DMS79 (cell line): ENCODE results near the gene CNTN1.

Source experiments
- DNase-seq: peaks from one replicate; lab custom pipeline; 2025; lab: John Stamatoyannopoulos, UW

CNTN1 gene

GRCh38 chr12:40853221-40853620 is 161.0 kb downstream of the CNTN1 start:
- no peak for DNase-seq

- DNase-seq = no peak
These were observed 162.4 kb downstream of the CNTN1 start for GRCh38 chr12:40854604-40855003.

- no peak for DNase-seq
These were observed 172.7 kb downstream of the CNTN1 start for GRCh38 chr12:40864891-40865290.

GRCh38 chr12:40870981-40871380 is 178.7 kb downstream of the CNTN1 start:
- no peak for DNase-seq

- DNase-seq = no peak
These were observed 182.6 kb downstream of the CNTN1 start for GRCh38 chr12:40874868-40875267.

GRCh38 chr12:40889329-40889728 is 197.1 kb downstream of the CNTN1 start:
- no peak for DNase-seq

GRCh38 chr12:40892528-40892927 is 200.3 kb downstream of the CNTN1 start:
- DNase-seq = no peak

GRCh38 chr12:40898505-40898904 is 206.3 kb downstream of the CNTN1 start:
- no peak for DNase-seq

- DNase-seq = no peak
These were observed 210.8 kb downstream of the CNTN1 start for GRCh38 chr12:40903040-40903439.

GRCh38 chr12:40907115-40907527 is 214.9 kb downstream of the CNTN1 start:
- no peak for DNase-seq

- DNase-seq = no peak
These were observed 219.4 kb downstream of the CNTN1 start for GRCh38 chr12:40911676-40912075.

- DNase-seq = no peak
These were observed 222.9 kb downstream of the CNTN1 start for GRCh38 chr12:40915172-40915571.

- no peak for DNase-seq
These were observed 225.3 kb downstream of the CNTN1 start for GRCh38 chr12:40917561-40917960.

GRCh38 chr12:40921563-40922163 is 229.4 kb downstream of the CNTN1 start:
- DNase-seq = no peak

GRCh38 chr12:40937891-40938290 is 245.7 kb downstream of the CNTN1 start:
- no peak for DNase-seq

- no peak for DNase-seq
These were observed 250.1 kb downstream of the CNTN1 start for GRCh38 chr12:40942326-40942725.

- no peak for DNase-seq
These were observed 253.5 kb downstream of the CNTN1 start for GRCh38 chr12:40945772-40946171.

- DNase-seq = no peak
These were observed 254.5 kb downstream of the CNTN1 start for GRCh38 chr12:40946612-40947194.

GRCh38 chr12:40947797-40948196 is 255.6 kb downstream of the CNTN1 start:
- no peak for DNase-seq

- no peak for DNase-seq
These were observed 260.8 kb downstream of the CNTN1 start for GRCh38 chr12:40953076-40953475.

GRCh38 chr12:40957417-40957816 is 265.2 kb downstream of the CNTN1 start:
- no peak for DNase-seq

- DNase-seq = no peak
These were observed 266.8 kb downstream of the CNTN1 start for GRCh38 chr12:40959041-40959440.

GRCh38 chr12:40963751-40964150 is 271.5 kb downstream of the CNTN1 start:
- no peak for DNase-seq

GRCh38 chr12:40969796-40970195 is 277.6 kb downstream of the CNTN1 start:
- no peak for DNase-seq
